HEK293 (cell line): ENCODE results near the gene C19orf25.

Source experiments
- CTCF ChIA-PET: fragments of 350-600 bp; formaldehyde crosslinking; extraction: SDS; loops from one replicate; lab custom pipeline; 2021; ENCODE audit warnings: antibody characterized with exemption; lab: Yijun Ruan, JAX
- POLR2A ChIA-PET: fragments of 300-600 bp; formaldehyde crosslinking; extraction: SDS; loops from one replicate; lab custom pipeline; 2020; ENCODE audit warnings: antibody characterized with exemption, inconsistent platforms; lab: Yijun Ruan, JAX
- H3K27ac ChIP-seq: fragments of 200-500 bp; sonication (Bioruptor generic); 2 replicates; pipeline ENCODE4 v1.5.1; 2014; ENCODE audit warnings: low read depth, low read length, control low read depth, inconsistent platforms; ENCODE audit errors: extremely low read depth
- H3K36me3 ChIP-seq, 2 experiments: fragments of 200-500 bp in 1 of 2; sonication (Bioruptor generic) in 1 of 2; 1 replicate in 1 of 2; 2 replicates in 1 of 2; pipeline ENCODE4 v1.5.1; 2014 to 2017; ENCODE audit warnings: inconsistent platforms in 2 of 2, low read length in 2 of 2; ENCODE audit not compliant: control insufficient read depth in 2 of 2, insufficient read depth in 1 of 2
- H3K4me1 ChIP-seq: fragments of 200-500 bp; sonication (Bioruptor generic); 2 replicates; pipeline ENCODE4 v1.5.1; 2014; ENCODE audit warnings: mild to moderate bottlenecking, low read length, inconsistent platforms; ENCODE audit not compliant: control insufficient read depth, insufficient read depth
- H3K4me3 ChIP-seq: 2 replicates; pipeline ENCODE4 v1.5.1; 2011; ENCODE audit warnings: low read depth, mild to moderate bottlenecking, control low read depth, low read length, moderate library complexity
- H3K9me3 ChIP-seq: fragments of 200-500 bp; sonication (Bioruptor generic); 2 replicates; pipeline ENCODE4 v1.5.1; 2014; ENCODE audit warnings: low read depth, low read length, inconsistent platforms; ENCODE audit not compliant: control insufficient read depth, insufficient read depth
- ATF2 ChIP-seq: fragments of 450-650 bp; formaldehyde crosslinking; IDR thresholded peaks from 2 replicates; pipeline ENCODE4 v1.5.1; 2016; ENCODE audit warnings: missing biosample characterization, missing genetic modification characterization, low read depth
- BCL11A ChIP-seq: fragments of 450-650 bp; formaldehyde crosslinking; IDR thresholded peaks from 2 replicates; pipeline ENCODE4 v1.5.1; 2016; ENCODE audit warnings: low read depth, missing biosample characterization, missing genetic modification characterization
- GLI2 ChIP-seq: fragments of 450-650 bp; formaldehyde crosslinking; IDR thresholded peaks from 2 replicates; pipeline ENCODE4; 2017; ENCODE audit warnings: missing biosample characterization, missing genetic modification characterization, low read depth, borderline replicate concordance
- HIC1 ChIP-seq: fragments of 450-650 bp; formaldehyde crosslinking; IDR thresholded peaks from 2 replicates; pipeline ENCODE4 v1.5.1; 2016; ENCODE audit warnings: missing biosample characterization, missing genetic modification characterization
- IKZF3 ChIP-seq: fragments of 450-650 bp; IDR thresholded peaks from 2 replicates; pipeline ENCODE4 v1.5.0; 2018; ENCODE audit warnings: missing biosample characterization, mild to moderate bottlenecking, missing genetic modification characterization, moderate library complexity
- KLF8 ChIP-seq: fragments of 450-650 bp; formaldehyde crosslinking; IDR thresholded peaks from 2 replicates; pipeline ENCODE4 v1.5.1; 2016; ENCODE audit warnings: missing biosample characterization, missing genetic modification characterization
- KLF9 ChIP-seq: fragments of 450-650 bp; formaldehyde crosslinking; IDR thresholded peaks from 2 replicates; pipeline ENCODE4 v1.5.1; 2016; ENCODE audit warnings: missing biosample characterization, missing genetic modification characterization, low read depth
- MEIS1 ChIP-seq: sonication (generic); formaldehyde crosslinking; IDR thresholded peaks from 2 replicates; pipeline ENCODE4 v1.8.1; 2022; ENCODE audit warnings: missing genetic modification reagents, mild to moderate bottlenecking, borderline replicate concordance
- MZF1 ChIP-seq: fragments of 450-650 bp; formaldehyde crosslinking; IDR thresholded peaks from 2 replicates; pipeline ENCODE4 v1.5.1; 2017; ENCODE audit warnings: missing biosample characterization, missing genetic modification characterization, borderline replicate concordance
- ZBTB17 ChIP-seq: fragments of 450-650 bp; formaldehyde crosslinking; IDR thresholded peaks from 2 replicates; pipeline ENCODE4 v1.5.1; 2016; ENCODE audit warnings: missing biosample characterization, missing genetic modification characterization
- ZBTB21 ChIP-seq: fragments of 450-650 bp; formaldehyde crosslinking; IDR thresholded peaks from 2 replicates; pipeline ENCODE4 v1.5.1; 2017; ENCODE audit warnings: missing biosample characterization, missing genetic modification characterization
- ZBTB7A ChIP-seq: fragments of 450-650 bp; formaldehyde crosslinking; IDR thresholded peaks from 2 replicates; pipeline ENCODE4 v1.5.1; 2016; ENCODE audit warnings: low read depth, missing biosample characterization, missing genetic modification characterization
- ZIC2 ChIP-seq: fragments of 450-650 bp; formaldehyde crosslinking; IDR thresholded peaks from 2 replicates; pipeline ENCODE4 v1.5.1; 2016; ENCODE audit warnings: missing biosample characterization, missing genetic modification characterization
- ZNF248 ChIP-seq: fragments of 450-650 bp; formaldehyde crosslinking; IDR thresholded peaks from 2 replicates; pipeline ENCODE4 v1.5.1; 2017; ENCODE audit warnings: missing biosample characterization, missing genetic modification characterization
- ZNF335 ChIP-seq: fragments of 450-650 bp; formaldehyde crosslinking; conservative IDR thresholded peaks from 2 replicates; pipeline ENCODE4 v1.5.1; 2016; ENCODE audit warnings: missing biosample characterization, missing genetic modification characterization
- ZNF48 ChIP-seq: fragments of 450-650 bp; formaldehyde crosslinking; IDR thresholded peaks from 2 replicates; pipeline ENCODE4 v1.5.1; 2016; ENCODE audit warnings: missing biosample characterization, missing genetic modification characterization
- ZNF501 ChIP-seq: fragments of 450-650 bp; formaldehyde crosslinking; IDR thresholded peaks from 2 replicates; pipeline ENCODE4 v1.5.1; 2016; ENCODE audit warnings: missing biosample characterization, missing genetic modification characterization
- ZNF707 ChIP-seq: fragments of 450-650 bp; formaldehyde crosslinking; IDR thresholded peaks from 2 replicates; pipeline ENCODE4 v1.5.1; 2016; ENCODE audit warnings: missing biosample characterization, missing genetic modification characterization
- ZNF777 ChIP-seq: fragments of 450-650 bp; formaldehyde crosslinking; IDR thresholded peaks from 2 replicates; pipeline ENCODE4 v1.5.1; 2017; ENCODE audit warnings: missing biosample characterization, missing genetic modification characterization, borderline replicate concordance
- TF ChIP-seq, protein P1 (sequence below): fragments of 450-650 bp; formaldehyde crosslinking; IDR thresholded peaks from 2 replicates; pipeline ENCODE4 v1.5.1; 2016; ENCODE audit warnings: missing biosample characterization, missing genetic modification characterization
- TF ChIP-seq, protein P2 (sequence below): fragments of 450-650 bp; formaldehyde crosslinking; IDR thresholded peaks from 2 replicates; pipeline ENCODE4 v1.5.1; 2016; ENCODE audit warnings: missing biosample characterization, missing genetic modification characterization
- TF ChIP-seq, protein P3 (sequence below): fragments of 450-650 bp; formaldehyde crosslinking; IDR thresholded peaks from 2 replicates; pipeline ENCODE4 v1.5.1; 2016; ENCODE audit warnings: missing biosample characterization, missing genetic modification characterization

The C19orf25 gene

GRCh38 chr19:1451916-1452801 is 26.9 kb downstream of the C19orf25 start:
- Histone ChIP-seq H3K9me3 (no peaks in the 10 kb centered on the region), H3K4me3 (no peak overlapping the region), H3K4me1 (no peaks in the 10 kb centered on the region), H3K36me3 (no peaks in the 10 kb centered on the region)
- CTCF ChIA-PET: interaction anchor here (0.6 kb wide), 1 partner anchor 172 kb away, joined by 4 read pairs; no protein-coding TSS in a partner anchor
- POLR2A ChIA-PET: interaction anchor here (2.1 kb wide), 1 partner anchor 10 kb away, joined by 10 read pairs; no protein-coding TSS in a partner anchor
- TF ChIP-seq ZBTB7A (tag by site-specific recombination): 0 out of 2 replicates have a peak, but pooled peaks have one; percentile 49
- no peak for TF ChIP-seq ZNF501 (tag by site-specific recombination)
- no peak for TF ChIP-seq GLI2 (tag by site-specific recombination)
- TF ChIP-seq BCL11A (tag by site-specific recombination): peak; percentile 9; the same call in 1 of the 2 replicates
- no peak for TF ChIP-seq ZNF707 (tag by site-specific recombination)
- TF ChIP-seq ATF2 (tag by site-specific recombination): no peak
- TF ChIP-seq MZF1 (tag by site-specific recombination): no peak
- no peak for TF ChIP-seq MEIS1
- TF ChIP-seq, protein P1, sequence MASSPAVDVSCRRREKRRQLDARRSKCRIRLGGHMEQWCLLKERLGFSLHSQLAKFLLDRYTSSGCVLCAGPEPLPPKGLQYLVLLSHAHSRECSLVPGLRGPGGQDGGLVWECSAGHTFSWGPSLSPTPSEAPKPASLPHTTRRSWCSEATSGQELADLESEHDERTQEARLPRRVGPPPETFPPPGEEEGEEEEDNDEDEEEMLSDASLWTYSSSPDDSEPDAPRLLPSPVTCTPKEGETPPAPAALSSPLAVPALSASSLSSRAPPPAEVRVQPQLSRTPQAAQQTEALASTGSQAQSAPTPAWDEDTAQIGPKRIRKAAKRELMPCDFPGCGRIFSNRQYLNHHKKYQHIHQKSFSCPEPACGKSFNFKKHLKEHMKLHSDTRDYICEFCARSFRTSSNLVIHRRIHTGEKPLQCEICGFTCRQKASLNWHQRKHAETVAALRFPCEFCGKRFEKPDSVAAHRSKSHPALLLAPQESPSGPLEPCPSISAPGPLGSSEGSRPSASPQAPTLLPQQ: no peak
- no peak for TF ChIP-seq ZNF777 (tag by site-specific recombination)
- TF ChIP-seq, protein P2, sequence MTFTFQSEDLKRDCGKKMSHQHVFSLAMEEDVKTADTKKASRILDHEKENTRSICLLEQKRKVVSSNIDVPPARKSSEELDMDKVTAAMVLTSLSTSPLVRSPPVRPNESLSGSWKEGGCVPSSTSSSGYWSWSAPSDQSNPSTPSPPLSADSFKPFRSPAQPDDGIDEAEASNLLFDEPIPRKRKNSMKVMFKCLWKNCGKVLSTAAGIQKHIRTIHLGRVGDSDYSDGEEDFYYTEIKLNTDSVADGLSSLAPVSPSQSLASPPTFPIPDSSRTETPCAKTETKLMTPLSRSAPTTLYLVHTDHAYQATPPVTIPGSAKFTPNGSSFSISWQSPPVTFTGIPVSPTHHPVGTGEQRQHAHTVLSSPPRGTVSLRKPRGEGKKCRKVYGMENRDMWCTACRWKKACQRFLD: no peak
- TF ChIP-seq ZNF248 (tag by site-specific recombination): no peak
- TF ChIP-seq, all 188 proteins: peak for 2
- H3K27ac ChIP-seq: no peak overlapping the region

DNA sequence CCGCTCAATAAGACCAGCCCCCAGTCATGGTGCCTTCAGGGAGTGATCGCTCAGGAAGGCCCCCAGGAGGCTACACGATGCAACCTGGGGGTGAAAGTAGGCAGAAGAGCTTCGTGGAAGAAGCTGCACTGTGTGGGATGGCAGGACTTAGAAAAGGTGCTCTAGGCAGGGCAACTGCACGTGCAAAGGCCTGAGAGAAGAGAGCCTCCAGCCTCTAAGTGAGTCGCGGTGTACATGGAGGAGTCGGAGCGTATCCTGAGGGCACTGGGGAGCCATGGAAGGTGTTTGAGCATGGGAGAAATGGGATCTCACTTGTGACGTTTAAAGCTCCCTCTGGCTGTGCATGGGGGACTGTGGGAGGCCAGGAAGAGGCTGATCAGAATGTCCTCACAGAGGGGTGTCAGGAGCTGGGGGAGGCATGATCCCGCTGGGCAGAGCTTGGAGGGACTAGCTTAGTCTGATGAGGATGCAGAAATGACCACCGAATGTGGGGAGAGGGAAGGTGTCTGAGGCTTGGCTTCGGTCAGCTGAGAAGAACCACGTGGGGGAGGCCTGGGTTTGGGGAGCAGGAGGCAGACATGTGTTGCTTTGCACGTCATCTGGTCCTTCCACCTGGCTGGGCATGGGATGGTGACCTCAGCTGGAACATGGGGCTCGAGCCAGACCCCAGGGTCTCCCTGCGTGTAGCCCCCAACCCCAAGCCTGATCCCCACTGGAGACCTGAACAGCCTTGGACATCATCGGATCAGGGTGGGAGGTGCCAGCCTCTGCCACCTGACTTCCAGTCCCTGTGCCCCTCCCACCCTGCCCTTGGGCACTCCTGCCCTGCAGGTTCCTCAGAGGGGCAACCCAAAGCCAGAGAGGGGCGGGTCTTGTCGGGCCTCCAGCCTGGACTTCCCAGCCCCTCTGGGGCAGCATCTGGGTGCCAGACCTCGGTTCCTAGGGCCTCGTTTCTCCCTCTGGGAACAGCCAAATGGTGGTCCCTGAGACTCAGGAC is 28.0 kb downstream of the C19orf25 start:
- ChIA-PET CTCF (interaction anchor here (1.1 to 1.2 kb wide), 2 partner anchors 9 to 14 kb away, joined by 3 read pairs; no protein-coding TSS in a partner anchor), POLR2A (interaction anchor here (0.9 kb wide), 1 partner anchor 182 kb away, joined by 4 read pairs; the partner anchor contains the start of gene CIRBP)
- Histone ChIP-seq H3K36me3 (no peaks in the 10 kb centered on the region), H3K27ac (no peak overlapping the region), H3K9me3 (no peaks in the 10 kb centered on the region), H3K4me3 (no peak overlapping the region), H3K4me1 (no peaks in the 10 kb centered on the region)
- TF ChIP-seq ZNF335 (tag by site-specific recombination) (no peak), ZNF48 (tag by site-specific recombination) (no peak), BCL11A (tag by site-specific recombination) (0 out of 2 replicates have a peak, but pooled peaks have one; percentile 20), ZBTB17 (tag by site-specific recombination) (0 out of 2 replicates have a peak, but pooled peaks have one; percentile 32), ZBTB21 (tag by site-specific recombination) (0 out of 2 replicates have a peak, but pooled peaks have one; percentile 23), KLF8 (tag by site-specific recombination) (peak; percentile 73), ZIC2 (tag by site-specific recombination) (no peak), IKZF3 (peak; percentile 64; the same call in 1 of the 2 replicates), HIC1 (tag by site-specific recombination) (0 out of 2 replicates have a peak, but pooled peaks have one; percentile 37), KLF9 (tag by site-specific recombination) (no peak)
- TF ChIP-seq, protein P3, sequence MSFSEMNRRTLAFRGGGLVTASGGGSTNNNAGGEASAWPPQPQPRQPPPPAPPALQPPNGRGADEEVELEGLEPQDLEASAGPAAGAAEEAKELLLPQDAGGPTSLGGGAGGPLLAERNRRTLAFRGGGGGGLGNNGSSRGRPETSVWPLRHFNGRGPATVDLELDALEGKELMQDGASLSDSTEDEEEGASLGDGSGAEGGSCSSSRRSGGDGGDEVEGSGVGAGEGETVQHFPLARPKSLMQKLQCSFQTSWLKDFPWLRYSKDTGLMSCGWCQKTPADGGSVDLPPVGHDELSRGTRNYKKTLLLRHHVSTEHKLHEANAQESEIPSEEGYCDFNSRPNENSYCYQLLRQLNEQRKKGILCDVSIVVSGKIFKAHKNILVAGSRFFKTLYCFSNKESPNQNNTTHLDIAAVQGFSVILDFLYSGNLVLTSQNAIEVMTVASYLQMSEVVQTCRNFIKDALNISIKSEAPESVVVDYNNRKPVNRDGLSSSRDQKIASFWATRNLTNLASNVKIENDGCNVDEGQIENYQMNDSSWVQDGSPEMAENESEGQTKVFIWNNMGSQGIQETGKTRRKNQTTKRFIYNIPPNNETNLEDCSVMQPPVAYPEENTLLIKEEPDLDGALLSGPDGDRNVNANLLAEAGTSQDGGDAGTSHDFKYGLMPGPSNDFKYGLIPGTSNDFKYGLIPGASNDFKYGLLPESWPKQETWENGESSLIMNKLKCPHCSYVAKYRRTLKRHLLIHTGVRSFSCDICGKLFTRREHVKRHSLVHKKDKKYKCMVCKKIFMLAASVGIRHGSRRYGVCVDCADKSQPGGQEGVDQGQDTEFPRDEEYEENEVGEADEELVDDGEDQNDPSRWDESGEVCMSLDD (tag by site-specific recombination): peak; percentile 44; the same call in 1 of the 2 replicates
